Measurements from ENCODE around the gene DDX60. TPM values are rescaled to one million over a fixed set of nuclear protein-coding genes. Genes with fewer than 3 reads are reported as not detected.
"Not testable (repeated sequence)": the region's sequence is repeated elsewhere in the genome, so short reads cannot be mapped to it uniquely, and the experiment has no call there.

The DDX60 gene
- total RNA-seq, 4 donors from 2014 or later: 4.6 to 24.3 (median 13.8) TPM

GRCh38 chr4:168221301-168221700 lies 97.3 kb downstream of the DDX60 start:
- no peaks in the 10 kb centered on the region for H3K4me1 ChIP-seq
- H3K36me3 ChIP-seq: peaks cover 0 to 88% of the 10 kb centered on the region in 2 donors
- ATAC-seq: no peak
- peaks cover 0 to 7% (median 0%) of the 10 kb centered on the region in 3 donors for H3K9me3 ChIP-seq
- TF ChIP-seq POLR2A (IDR thresholded peaks at IDR 0.05): no peak
- H3K27ac ChIP-seq: no peak overlapping the region
- no peak overlapping the region for H3K4me3 ChIP-seq
- 17 to 45% methylated on average over 2 of the region's 2 CpGs for WGBS, 2 donors (ENCODE audit: low coverage in 1 of 2)
- no peaks in the 10 kb centered on the region for H3K27me3 ChIP-seq

- Histone ChIP-seq H3K4me1 (no peaks in the 10 kb centered on the region), H3K9me3 (peaks cover 0 to 7% (median 0%) of the 10 kb centered on the region in 3 donors), H3K27me3 (no peaks in the 10 kb centered on the region), H3K36me3 (peaks cover 0 to 84% of the 10 kb centered on the region in 2 donors), H3K27ac (no peak overlapping the region), H3K4me3 (no peak overlapping the region)
- no peak for ATAC-seq
- TF ChIP-seq POLR2AphosphoS5 (IDR thresholded peaks at IDR 0.05) (no peak), CTCF (IDR thresholded peaks at IDR 0.05) (no peak), POLR2A (IDR thresholded peaks at IDR 0.05) (no peak), EP300 (IDR thresholded peaks at IDR 0.05) (no peak)
These were observed 97.7 kb downstream of the DDX60 start for GRCh38 chr4:168220893-168221292.

- no peaks in the 10 kb centered on the region for H3K27me3 ChIP-seq
- no peak overlapping the region for H3K27ac ChIP-seq
- peaks cover 0 to 14% (median 0%) of the 10 kb centered on the region in 3 donors for H3K9me3 ChIP-seq
- peaks cover 0 to 76% of the 10 kb centered on the region in 2 donors for H3K36me3 ChIP-seq
- no peak for ATAC-seq
- H3K4me1 ChIP-seq: no peaks in the 10 kb centered on the region
- H3K4me3 ChIP-seq: no peak overlapping the region
- no peak for TF ChIP-seq POLR2A (IDR thresholded peaks at IDR 0.05)
- no peak for TF ChIP-seq EP300 (IDR thresholded peaks at IDR 0.05)
- TF ChIP-seq CTCF (IDR thresholded peaks at IDR 0.05): no peak
- TF ChIP-seq POLR2AphosphoS5 (IDR thresholded peaks at IDR 0.05): no peak
- WGBS, 2 donors (ENCODE audit: low coverage in 1 of 2): no CpG with 5 or more reads among the region's 1 CpG
These were observed 99.9 kb downstream of the DDX60 start for GRCh38 chr4:168218645-168219044.

GRCh38 chr4:168213511-168213910 lies 105.0 kb downstream of the DDX60 start:
- not testable (repeated sequence) for H3K27ac ChIP-seq, H3K27me3 ChIP-seq, ATAC-seq, H3K4me3 ChIP-seq, H3K4me1 ChIP-seq
- peaks cover 0 to 14% (median 0%) of the 10 kb centered on the region in 3 donors for H3K9me3 ChIP-seq
- H3K36me3 ChIP-seq: peaks cover 0 to 35% of the 10 kb centered on the region in 2 donors

- H3K9me3 ChIP-seq: peaks cover 0 to 12% (median 0%) of the 10 kb centered on the region in 3 donors
- H3K4me3 ChIP-seq: no peak overlapping the region
- TF ChIP-seq POLR2A (IDR thresholded peaks at IDR 0.05) (no peak), POLR2AphosphoS5 (IDR thresholded peaks at IDR 0.05) (no peak), CTCF (IDR thresholded peaks at IDR 0.05) (no peak), EP300 (IDR thresholded peaks at IDR 0.05) (no peak)
- H3K36me3 ChIP-seq: peaks cover 0 to 27% of the 10 kb centered on the region in 2 donors
- no peaks in the 10 kb centered on the region for H3K27me3 ChIP-seq
- H3K4me1 ChIP-seq: no peaks in the 10 kb centered on the region
- ATAC-seq: no peak
- no peak overlapping the region for H3K27ac ChIP-seq
- 88% methylated on average over 3 of the region's 3 CpGs for WGBS, 2 donors (ENCODE audit: low coverage in 1 of 2)
These were observed 105.9 kb downstream of the DDX60 start for GRCh38 chr4:168212656-168213055.

- H3K9me3 ChIP-seq: peaks cover 0 to under 1% (median 0%) of the 10 kb centered on the region in 3 donors
- H3K4me3 ChIP-seq: no peak overlapping the region
- WGBS, 2 donors (ENCODE audit: low coverage in 1 of 2): 100% methylated on average over 1 of the region's 3 CpGs; no CpG with 5 or more reads in 1 of the 2 donors
- H3K4me1 ChIP-seq: no peaks in the 10 kb centered on the region
- ATAC-seq: no peak
- no peaks in the 10 kb centered on the region for H3K27me3 ChIP-seq
- no peak overlapping the region for H3K27ac ChIP-seq
- no peak for TF ChIP-seq EP300 (IDR thresholded peaks at IDR 0.05)
- TF ChIP-seq CTCF (IDR thresholded peaks at IDR 0.05): no peak
- TF ChIP-seq POLR2AphosphoS5 (IDR thresholded peaks at IDR 0.05): no peak
- no peak for TF ChIP-seq POLR2A (IDR thresholded peaks at IDR 0.05)
- no peaks in the 10 kb centered on the region for H3K36me3 ChIP-seq
These were observed 109.5 kb downstream of the DDX60 start for GRCh38 chr4:168208957-168209614.
